ENCODE measurements around the gene GNAS. TPM values are rescaled to one million over a fixed set of nuclear protein-coding genes. Genes with fewer than 3 reads are reported as not detected.
"Not testable (repeated sequence)": the region's sequence is repeated elsewhere in the genome, so short reads cannot be mapped to it uniquely, and the experiment has no call there.

Gene GNAS
- total RNA-seq, 1 donor from 2014 or later: 481 TPM

- DNase-seq (ENCODE audit: low spot score in 2 of 2) (no peak), FAIRE-seq (no peak)
Measured at GRCh38 chr20:58826271-58826670, 26.2 kb upstream of the GNAS start.

- FAIRE-seq (no peak), DNase-seq (ENCODE audit: low spot score in 2 of 2) (no peak)
Measured at GRCh38 chr20:58828136-58828535, 24.4 kb upstream of the GNAS start.

GRCh38 chr20:58828804-58829203, 23.7 kb upstream of the GNAS start:
- not testable (repeated sequence) for DNase-seq (ENCODE audit: low spot score in 2 of 2); FAIRE-seq

GRCh38 chr20:58829531-58829941, 23.0 kb upstream of the GNAS start:
- peak in 1 of 2 donors; percentile 55 for DNase-seq (ENCODE audit: low spot score in 2 of 2)
- no peak for FAIRE-seq

GRCh38 chr20:58832457-58832856, 20.1 kb upstream of the GNAS start:
- FAIRE-seq: no peak
- DNase-seq (ENCODE audit: low spot score in 2 of 2): no peak

- no peak for DNase-seq (ENCODE audit: low spot score in 2 of 2)
- FAIRE-seq: no peak
Measured at GRCh38 chr20:58833921-58834320, 18.6 kb upstream of the GNAS start.

GRCh38 chr20:58835231-58835630, 17.3 kb upstream of the GNAS start:
- DNase-seq (ENCODE audit: low spot score in 2 of 2) (no peak), FAIRE-seq (no peak)

GRCh38 chr20:58836616-58837204, 15.8 kb upstream of the GNAS start:
- no peak for DNase-seq (ENCODE audit: low spot score in 2 of 2)
- FAIRE-seq: no peak

- DNase-seq (ENCODE audit: low spot score in 2 of 2) (no peak), FAIRE-seq (no peak)
Measured at GRCh38 chr20:58837717-58838116, 14.8 kb upstream of the GNAS start.

- FAIRE-seq: no peak
- DNase-seq (ENCODE audit: low spot score in 2 of 2): no peak
Measured at GRCh38 chr20:58838174-58838573, 14.3 kb upstream of the GNAS start.

GRCh38 chr20:58839474-58839874, 13.0 kb upstream of the GNAS start:
- FAIRE-seq (no peak), DNase-seq (ENCODE audit: low spot score in 2 of 2) (peak in 1 of 2 donors; percentile 59)

GRCh38 chr20:58839991-58840747, 12.3 kb upstream of the GNAS start:
- DNase-seq (ENCODE audit: low spot score in 2 of 2) (no peak), FAIRE-seq (no peak)

- DNase-seq (ENCODE audit: low spot score in 2 of 2): no peak
- no peak for FAIRE-seq
Measured at GRCh38 chr20:58840816-58841538, 11.5 kb upstream of the GNAS start.

- FAIRE-seq: no peak
- no peak for DNase-seq (ENCODE audit: low spot score in 2 of 2)
Measured at GRCh38 chr20:58841539-58842264, 10.8 kb upstream of the GNAS start.

- FAIRE-seq: no peak
- DNase-seq (ENCODE audit: low spot score in 2 of 2): no peak
Measured at GRCh38 chr20:58842276-58842675, 10.2 kb upstream of the GNAS start.

- DNase-seq (ENCODE audit: low spot score in 2 of 2): no peak
Measured at GRCh38 chr20:58843128-58843556, 9.4 kb upstream of the GNAS start.

GRCh38 chr20:58845706-58846105, 6.8 kb upstream of the GNAS start:
- no peak for DNase-seq (ENCODE audit: low spot score in 2 of 2)
- no peak for FAIRE-seq

More at GRCh38 chr20:58843128-58843556, 9.4 kb upstream of the GNAS start:
- no peak for FAIRE-seq

GRCh38 chr20:58847463-58847862, 5.1 kb upstream of the GNAS start:
- DNase-seq (ENCODE audit: low spot score in 2 of 2) (no peak), FAIRE-seq (no peak)

GRCh38 chr20:58850693-58851174, 1.8 kb upstream of the GNAS start, which contains the start of gene GNAS-AS1:
GNAS-AS1 (minus strand) TSS chr20:58850902.
- peak; percentile 77 to 82 for DNase-seq (ENCODE audit: low spot score in 2 of 2)
- no peak for FAIRE-seq

- no peak for DNase-seq (ENCODE audit: low spot score in 2 of 2)
- no peak for FAIRE-seq
Measured at GRCh38 chr20:58851221-58851968, 1.1 kb upstream of the GNAS start.

Measured in frontal cortex (tissue), 4 donors.